NCI-H748 treated with DMSO at 0.1 percent for 48 hours (cell line): ENCODE measurements around the gene NOS3.

Source experiments
- DNase-seq: peaks from one replicate; lab custom pipeline; 2025; lab: John Stamatoyannopoulos, UW

NOS3 gene

GRCh38 chr7:150979713-150980390, 11.0 kb upstream of the NOS3 start:
- no peak for DNase-seq

- no peak for DNase-seq
Measured at GRCh38 chr7:150980663-150981062, 10.2 kb upstream of the NOS3 start.

- no peak for DNase-seq
Measured at GRCh38 chr7:150981644-150982043, 9.2 kb upstream of the NOS3 start.

DNA sequence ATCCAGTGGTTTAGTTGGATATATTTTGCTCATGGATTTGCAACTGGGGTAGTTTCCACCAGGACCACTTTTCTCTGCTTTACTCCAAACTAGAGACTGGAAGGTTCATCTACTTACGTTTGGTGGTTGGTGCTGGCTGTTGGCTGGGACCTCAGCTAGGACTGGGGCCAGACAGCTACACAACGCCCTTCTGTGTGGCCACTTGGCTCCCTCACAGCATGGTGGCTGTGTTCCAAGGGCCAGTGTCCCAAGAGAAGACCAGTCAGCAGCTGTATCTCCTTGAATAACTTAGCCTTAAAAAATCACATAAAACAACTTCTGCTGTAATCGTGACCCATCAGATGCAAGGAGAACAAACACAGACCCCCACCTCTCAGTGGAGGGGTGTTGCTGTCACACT, 8.5 kb upstream of the NOS3 start:
- DNase-seq: no peak

GRCh38 chr7:150983893-150984368, 6.9 kb upstream of the NOS3 start:
- no peak for DNase-seq

- DNase-seq: peak; percentile 66
Measured at GRCh38 chr7:150986099-150986512, 4.7 kb upstream of the NOS3 start.

DNA sequence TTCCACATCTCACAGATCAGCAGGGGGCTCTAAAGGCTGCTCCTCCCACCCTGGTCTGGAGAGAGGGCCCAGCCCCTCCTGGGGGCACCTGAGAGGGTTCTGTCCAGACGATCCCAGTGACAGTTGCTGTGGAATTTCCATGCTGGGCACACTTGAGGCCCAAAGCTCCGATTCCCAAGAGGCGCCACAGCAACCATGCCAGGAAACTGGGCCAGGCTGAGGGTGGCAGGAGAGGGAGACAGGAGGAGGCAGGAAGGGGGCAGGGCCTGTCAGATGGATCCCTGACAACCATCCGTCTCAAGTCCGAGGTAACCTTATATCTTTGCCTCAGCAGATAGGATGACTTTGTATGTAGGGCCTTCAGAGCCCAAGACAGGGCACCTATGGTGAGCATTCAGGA, 4.3 kb upstream of the NOS3 start:
- no peak for DNase-seq

- peak; percentile 43 for DNase-seq
Measured at GRCh38 chr7:150988230-150989226, 2.3 kb upstream of the NOS3 start.

- DNase-seq: no peak
Measured at GRCh38 chr7:150989456-150989855, 1.4 kb upstream of the NOS3 start.

DNA sequence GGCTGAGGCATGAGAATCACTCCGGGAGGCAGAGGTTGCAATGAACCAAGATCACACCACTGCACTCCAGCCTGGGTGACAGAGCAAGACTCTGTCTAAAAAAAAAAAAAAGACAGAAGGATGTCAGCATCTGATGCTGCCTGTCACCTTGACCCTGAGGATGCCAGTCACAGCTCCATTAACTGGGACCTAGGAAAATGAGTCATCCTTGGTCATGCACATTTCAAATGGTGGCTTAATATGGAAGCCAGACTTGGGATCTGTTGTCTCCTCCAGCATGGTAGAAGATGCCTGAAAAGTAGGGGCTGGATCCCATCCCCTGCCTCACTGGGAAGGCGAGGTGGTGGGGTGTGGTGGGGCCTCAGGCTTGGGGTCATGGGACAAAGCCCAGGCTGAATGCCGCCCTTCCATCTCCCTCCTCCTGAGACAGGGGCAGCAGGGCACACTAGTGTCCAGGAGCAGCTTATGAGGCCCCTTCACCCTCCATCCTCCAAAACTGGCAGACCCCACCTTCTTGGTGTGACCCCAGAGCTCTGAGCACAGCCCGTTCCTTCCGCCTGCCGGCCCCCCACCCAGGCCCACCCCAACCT, 1.3 kb downstream of the NOS3 start:
- no peak for DNase-seq

GRCh38 chr7:150992833-150993302, 2.1 kb downstream of the NOS3 start:
- DNase-seq: no peak

DNA sequence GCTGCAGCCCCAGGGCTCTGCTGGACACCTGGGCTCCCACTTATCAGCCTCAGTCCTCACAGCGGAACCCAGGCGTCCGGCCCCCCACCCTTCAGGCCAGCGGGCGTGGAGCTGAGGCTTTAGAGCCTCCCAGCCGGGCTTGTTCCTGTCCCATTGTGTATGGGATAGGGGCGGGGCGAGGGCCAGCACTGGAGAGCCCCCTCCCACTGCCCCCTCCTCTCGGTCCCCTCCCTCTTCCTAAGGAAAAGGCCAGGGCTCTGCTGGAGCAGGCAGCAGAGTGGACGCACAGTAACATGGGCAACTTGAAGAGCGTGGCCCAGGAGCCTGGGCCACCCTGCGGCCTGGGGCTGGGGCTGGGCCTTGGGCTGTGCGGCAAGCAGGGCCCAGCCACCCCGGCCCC, 2.7 kb downstream of the NOS3 start:
- DNase-seq: no peak

DNA sequence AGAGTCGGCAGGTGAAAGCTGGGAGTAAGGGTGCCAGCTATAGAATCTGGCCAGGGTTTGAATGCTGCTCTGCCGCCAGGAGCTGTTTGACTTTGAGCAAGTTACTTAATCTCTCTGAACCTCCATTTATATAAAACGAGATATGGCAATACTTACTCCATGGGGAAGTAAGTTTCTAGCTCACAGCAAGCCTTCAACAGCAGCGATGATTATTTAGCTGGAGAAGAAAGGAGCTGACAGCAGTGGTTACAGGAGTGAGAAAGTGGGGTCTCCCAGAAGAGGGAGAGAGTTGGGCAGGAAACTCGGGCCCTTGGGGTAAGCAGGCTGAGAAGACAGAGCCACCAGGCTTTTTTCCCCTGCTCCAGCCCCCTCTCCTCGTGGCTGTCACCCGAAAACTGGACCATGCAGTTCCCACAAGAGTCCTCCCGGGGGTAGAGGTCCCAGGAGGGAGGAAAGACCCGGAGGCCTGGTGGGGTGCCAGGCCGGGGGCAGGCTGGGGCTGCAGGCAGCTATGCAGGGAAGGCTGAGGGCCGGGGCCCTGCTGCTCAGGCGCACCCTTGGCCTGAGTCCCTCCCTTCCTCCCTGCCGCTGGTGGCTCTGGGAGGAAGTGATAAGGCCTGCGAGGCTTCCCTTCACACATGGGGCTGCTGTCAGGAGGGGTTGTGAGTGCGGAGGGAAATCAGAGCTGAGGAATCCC, 3.5 kb downstream of the NOS3 start:
- no peak for DNase-seq

DNA sequence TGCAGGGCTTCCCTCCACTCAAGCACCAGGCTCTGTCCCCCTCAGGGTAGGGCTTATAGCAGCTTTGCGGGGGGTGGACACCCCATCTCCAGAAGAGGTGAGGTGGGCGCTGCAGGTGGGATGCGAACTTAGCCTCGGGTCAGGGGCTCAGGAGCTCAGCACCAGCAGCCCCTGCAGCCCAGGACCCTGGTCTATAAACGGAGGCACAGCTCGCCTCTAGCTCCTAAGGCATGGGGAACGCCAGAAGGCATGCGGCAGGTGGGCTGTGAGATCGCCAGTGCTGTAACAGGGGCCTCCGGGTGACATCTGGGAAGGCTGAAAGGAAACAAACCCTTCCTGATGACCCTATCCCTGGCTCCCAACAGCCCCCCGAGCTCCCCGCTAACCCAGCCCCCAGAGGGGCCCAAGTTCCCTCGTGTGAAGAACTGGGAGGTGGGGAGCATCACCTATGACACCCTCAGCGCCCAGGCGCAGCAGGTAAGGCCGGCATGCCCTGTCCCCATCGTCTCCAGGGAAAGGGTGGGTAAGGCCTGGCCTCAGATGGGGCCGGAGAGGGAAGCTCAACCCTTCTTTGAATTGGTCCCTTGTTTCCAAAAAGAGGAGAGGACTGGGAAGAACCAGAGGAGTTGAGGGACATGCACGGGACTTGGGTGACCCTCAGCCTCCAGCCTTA, 4.2 kb downstream of the NOS3 start:
- no peak for DNase-seq

DNA sequence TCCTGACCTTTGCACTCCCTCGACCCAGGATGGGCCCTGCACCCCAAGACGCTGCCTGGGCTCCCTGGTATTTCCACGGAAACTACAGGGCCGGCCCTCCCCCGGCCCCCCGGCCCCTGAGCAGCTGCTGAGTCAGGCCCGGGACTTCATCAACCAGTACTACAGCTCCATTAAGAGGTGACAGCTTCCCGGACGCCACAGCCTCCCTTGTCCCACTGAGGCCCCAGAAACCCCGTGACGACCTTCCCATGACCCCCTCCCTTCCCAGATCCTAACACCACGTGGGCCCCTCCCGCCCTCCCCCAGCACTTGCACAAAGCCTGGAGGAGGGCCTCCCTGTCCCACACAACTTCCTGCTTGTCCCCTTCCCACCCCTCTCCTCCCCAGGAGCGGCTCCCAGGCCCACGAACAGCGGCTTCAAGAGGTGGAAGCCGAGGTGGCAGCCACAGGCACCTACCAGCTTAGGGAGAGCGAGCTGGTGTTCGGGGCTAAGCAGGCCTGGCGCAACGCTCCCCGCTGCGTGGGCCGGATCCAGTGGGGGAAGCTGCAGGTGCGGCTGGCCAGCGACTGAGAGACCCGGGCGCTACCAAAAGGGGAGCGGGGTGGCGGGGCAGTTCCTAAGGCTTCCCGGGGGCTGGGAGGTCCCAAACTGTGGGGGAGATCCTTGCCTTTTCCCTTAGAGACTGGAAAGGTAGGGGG, 5.7 kb downstream of the NOS3 start:
- DNase-seq: no peak

- no peak for DNase-seq
Measured at GRCh38 chr7:150997075-150997511, 6.3 kb downstream of the NOS3 start.

- no peak for DNase-seq
Measured at GRCh38 chr7:150997817-150998216, 7.0 kb downstream of the NOS3 start.

DNA sequence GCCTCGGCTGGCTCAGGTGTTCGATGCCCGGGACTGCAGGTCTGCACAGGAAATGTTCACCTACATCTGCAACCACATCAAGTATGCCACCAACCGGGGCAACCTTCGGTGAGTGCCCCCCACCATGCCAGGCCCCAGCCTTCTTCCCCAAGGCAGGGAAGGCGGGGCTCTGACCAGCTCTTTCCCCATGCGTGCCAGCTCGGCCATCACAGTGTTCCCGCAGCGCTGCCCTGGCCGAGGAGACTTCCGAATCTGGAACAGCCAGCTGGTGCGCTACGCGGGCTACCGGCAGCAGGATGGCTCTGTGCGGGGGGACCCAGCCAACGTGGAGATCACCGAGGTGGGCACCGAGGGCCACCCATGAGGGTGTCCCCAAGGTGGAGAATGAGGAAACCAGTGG, 7.5 kb downstream of the NOS3 start:
- no peak for DNase-seq

- no peak for DNase-seq
Measured at GRCh38 chr7:150999001-150999400, 8.2 kb downstream of the NOS3 start.

- DNase-seq: no peak
Measured at GRCh38 chr7:150999497-151000230, 8.8 kb downstream of the NOS3 start.
